Myocyte (in vitro differentiated cells): ENCODE data around the gene DSCAM. TPM values are rescaled to one million over a fixed set of nuclear protein-coding genes. Genes with fewer than 3 reads are reported as not detected.
"Not testable (repeated sequence)": the region's sequence is repeated elsewhere in the genome, so short reads cannot be mapped to it uniquely, and the experiment has no call there.

ENCODE experiments used
- DNase-seq: peaks from one replicate; pipeline ENCODE4 v3.0.0-alpha.2; 2012; ENCODE audit warnings: low read depth
- total RNA-seq: library from RNA; depleted of rRNA; stranded (reverse); fragments of >200 nt; gene quantifications from 2 replicates; pipeline ENCODE4 v1.2.3, GENCODE V29; 2014

DSCAM gene
- total RNA-seq, 1 donor from 2014 or later, result not detected

DNA sequence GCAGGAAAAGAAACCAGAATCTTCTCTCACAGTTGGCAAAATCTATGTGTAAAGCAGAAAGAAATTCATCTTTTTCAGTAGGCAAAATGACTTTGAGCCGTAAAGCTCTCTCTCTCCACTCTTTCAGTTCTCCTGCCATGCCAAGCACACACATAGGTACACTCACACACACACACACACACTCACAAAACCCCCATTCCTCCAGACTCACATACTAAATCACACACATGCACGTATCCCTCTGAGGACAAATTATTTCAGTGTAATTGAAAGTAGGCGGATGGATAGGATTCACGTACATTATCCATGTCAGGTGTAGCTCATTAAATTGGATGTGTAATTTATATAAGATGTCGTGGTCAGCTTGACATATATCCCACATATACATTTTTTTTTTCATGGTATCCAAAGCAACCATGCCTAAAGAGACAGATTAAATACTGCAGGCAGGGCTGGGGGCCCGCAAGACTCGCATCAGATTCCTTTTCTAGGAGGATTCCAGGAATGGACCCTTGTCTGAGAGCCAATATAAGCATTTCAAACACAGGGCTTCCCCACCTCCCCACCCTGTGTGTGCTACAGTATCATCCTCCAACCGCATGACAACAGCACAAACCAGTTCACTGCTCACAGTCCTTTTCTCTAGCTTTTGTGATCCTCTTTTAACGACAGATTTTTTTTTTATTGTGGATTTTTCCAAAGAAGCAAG, 658.9 kb downstream of the DSCAM start:
- no peak for DNase-seq

- no peak for DNase-seq
These were observed 659.7 kb downstream of the DSCAM start for GRCh38 chr21:40187244-40187643.

- no peak for DNase-seq
These were observed 660.9 kb downstream of the DSCAM start for GRCh38 chr21:40186045-40186444.

- DNase-seq, result no peak
These were observed 661.8 kb downstream of the DSCAM start for GRCh38 chr21:40185208-40185607.

DNA sequence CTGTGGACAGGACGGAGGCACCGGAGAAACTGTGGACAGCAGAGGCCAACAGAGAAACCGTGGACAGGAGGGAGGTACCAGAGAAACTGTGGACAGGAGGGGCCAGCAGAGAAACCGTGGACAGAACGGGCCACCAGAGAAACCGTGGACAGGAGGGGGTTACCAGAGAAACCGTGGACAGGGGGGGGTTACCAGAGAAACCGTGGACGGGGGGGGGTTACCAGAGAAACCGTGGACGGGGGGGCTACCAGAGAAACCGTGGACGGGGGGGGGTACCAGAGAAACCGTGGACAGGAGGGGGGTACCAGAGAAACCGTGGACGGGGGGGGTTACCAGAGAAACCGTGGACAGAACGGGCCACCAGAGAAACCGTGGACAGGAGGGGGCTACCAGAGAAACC, 664.5 kb downstream of the DSCAM start:
- not testable (repeated sequence) for DNase-seq

DNA sequence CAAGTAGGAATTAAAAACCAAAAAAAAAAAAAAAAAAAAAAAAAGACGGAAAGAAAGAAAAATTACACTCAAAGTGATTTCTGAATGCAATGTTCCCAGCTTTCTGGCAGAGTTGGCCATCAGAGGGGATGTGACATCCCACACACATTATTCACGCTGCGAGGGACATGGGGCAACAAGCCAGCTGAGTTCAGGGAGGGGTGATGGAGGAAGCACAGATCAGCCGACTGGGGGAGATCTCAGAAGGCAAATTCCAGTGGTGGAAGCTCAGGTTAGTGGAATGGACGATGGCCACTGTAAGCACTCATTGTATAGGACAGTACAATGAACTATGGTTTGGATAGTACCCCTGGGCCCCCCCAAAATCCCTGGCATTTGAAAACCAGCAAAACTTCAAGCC, 667.8 kb downstream of the DSCAM start:
- no peak for DNase-seq

GRCh38 chr21:40178726-40179125, 668.2 kb downstream of the DSCAM start:
- no peak for DNase-seq

GRCh38 chr21:40177979-40178378, 669.0 kb downstream of the DSCAM start:
- DNase-seq, result no peak

DNA sequence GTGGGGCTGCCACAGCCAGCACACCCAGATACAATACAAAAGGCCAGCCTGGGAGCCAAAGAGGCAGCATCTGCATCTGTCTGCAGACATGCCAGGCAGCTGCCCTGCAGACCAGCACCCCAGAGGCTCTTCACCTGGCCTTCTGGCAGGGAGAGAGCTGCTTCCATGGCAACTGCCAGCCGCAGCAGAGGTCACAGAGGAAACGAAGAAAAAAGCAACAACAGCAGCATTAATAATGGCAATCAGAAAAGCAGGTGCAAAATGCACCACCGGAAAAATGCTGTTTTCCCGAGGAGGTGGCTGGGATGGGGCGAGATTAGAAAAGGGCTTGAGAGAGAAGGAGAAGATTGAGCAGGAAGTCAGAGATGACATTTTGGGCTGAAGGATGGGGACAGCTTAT, 670.2 kb downstream of the DSCAM start:
- DNase-seq, result no peak

DNA sequence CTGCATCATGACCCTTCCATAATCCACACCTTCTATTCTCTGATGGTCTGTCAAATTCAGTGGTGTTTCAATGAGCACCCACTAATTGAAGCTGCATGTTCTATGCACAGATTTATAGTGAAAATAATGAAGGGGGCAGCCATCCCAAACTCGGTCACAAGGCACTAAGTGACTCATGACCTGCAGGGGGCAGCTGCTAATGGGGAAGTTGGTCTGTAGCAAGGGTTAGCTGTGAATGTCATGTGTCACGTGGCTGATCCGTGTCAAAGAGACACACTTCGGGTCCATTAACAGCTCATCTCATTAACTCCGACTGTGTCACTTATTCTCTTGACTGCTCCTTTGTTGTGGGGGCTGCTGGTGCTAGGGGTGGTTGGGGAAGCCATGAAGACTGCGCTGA, 673.1 kb downstream of the DSCAM start:
- no peak for DNase-seq

- no peak for DNase-seq
These were observed 677.0 kb downstream of the DSCAM start for GRCh38 chr21:40169971-40170370.

- DNase-seq, result no peak
These were observed 680.6 kb downstream of the DSCAM start for GRCh38 chr21:40166291-40166843.

DNA sequence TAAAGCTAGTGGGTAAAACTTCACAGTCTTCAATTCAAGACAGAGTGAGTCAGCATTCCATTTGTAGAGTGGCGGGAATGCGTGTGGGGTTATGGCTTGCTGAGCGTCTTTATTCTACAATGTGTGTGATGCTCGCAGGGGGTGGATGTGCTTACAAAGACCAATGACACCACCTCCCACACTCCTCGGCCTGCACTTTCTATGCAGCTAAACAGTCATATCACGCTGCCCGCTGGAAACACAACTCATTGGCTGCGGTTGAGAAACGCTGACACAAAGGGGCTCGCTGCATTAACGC, 681.2 kb downstream of the DSCAM start:
- no peak for DNase-seq

DNA sequence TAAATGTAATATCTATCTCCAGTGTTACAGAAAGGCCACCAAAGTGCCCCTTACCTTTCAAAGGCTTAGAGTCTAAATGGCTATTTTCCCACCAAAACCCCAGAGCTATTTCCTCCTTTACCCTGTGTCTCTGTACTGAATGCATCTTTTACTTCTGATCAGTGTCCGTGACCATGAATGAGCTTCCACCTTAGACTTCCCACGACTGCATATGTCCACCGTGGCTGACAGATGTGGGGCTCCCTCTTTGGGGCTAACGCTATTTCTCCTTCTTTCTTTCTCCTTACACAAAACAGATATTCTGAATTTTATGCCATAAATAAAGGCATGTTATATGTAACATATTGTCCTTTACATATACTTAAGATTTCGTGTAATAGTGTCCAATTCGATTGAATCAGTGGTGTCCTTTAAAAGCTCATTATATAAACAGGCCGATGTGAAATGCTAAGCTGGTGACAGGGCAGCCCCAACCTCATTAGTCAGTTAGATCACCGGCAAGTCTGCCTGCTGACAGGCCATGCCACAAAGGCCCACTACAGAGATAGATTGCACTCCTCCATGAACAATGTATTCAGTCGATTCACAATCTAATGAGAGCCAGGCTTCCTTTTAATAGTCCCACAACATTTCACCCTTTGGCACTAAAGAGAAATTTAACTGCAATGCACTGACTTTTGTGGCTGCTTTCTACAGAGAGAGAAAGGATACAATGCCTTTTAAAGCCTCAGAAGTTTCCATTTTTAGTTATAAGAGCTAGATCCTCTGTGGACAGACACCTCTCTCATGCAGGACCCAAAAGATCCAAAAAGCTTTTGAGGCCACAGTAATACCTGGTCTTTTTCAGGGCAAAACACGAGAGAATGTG, 681.8 kb downstream of the DSCAM start:
- DNase-seq, result no peak

- DNase-seq, result no peak
These were observed 684.9 kb downstream of the DSCAM start for GRCh38 chr21:40162075-40162474.

DNA sequence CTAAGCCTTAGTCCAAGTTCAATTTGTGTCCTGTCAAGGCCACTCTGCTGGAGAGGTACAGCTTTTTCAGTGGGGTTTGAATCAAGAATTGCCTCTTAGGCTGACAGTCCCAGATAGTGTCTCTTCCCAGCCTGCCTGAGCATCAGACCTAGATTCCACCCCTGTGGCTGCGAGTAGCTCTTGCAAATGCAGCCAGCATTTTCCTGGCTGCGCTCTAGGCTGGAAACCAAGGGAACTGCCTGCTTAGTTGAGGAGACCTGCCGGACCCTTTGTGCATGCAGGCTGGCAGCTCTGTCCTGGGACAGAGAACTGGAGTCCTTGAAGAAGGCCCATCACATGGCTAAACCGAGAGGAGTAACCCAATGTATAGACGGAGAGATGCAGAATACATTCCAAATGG, 686.0 kb downstream of the DSCAM start:
- no peak for DNase-seq

DNA sequence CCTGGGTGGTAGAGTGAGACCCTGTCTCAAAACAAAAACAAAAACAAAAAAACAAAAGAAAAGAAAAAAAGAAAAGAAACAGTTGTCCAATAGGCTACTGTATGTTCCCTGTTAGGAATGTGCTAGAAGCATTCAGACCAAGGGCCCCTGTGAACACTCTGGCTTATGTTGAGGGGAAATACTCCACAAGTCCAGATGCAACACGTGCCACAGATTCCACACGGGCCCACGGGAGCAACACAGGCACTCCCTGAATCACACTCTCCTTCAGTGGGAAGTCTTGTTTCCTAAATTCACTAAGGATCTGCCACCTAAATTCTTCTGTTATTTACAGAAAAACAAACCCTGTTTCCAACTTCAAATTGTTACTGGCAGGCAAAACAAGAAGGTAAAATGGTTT, 688.6 kb downstream of the DSCAM start:
- no peak for DNase-seq

DNA sequence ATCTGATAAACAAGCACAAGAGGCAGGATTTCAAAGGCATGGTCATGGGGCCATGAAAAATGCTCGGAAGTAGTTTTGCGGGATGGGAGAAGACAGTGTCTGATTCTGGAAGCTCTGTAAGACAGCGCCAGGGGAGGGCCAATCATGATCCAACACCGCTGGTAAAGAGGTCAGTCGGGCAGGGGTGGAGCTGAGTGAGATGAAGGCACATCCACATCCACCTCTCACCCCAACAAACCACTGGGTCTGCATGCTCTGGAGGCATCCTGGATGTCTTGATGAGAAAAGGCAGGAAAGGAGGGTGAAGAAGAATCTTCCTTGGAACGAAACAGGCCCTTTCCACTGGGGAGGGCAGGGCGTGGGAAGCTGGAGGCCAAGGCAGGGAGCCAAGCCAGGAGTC, 691.4 kb downstream of the DSCAM start:
- no peak for DNase-seq

DNA sequence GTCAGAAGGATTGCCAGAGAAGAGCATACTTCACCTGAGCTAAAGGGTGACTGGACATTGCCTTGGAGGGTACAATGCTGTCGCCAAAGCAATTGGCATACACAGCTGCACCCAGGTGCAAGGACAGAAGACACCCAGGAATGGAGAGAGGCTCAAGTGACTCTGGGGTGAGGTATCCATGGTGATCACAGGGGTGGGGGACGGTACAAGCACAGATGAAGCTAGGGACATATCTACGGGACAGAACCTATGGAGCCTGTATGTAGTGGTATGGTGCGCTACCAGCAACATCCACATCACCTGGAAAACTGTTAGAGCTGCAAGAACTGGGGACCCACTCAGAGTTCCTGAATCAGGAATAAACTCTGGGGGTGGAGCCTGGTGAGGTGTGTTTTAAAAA, 693.6 kb downstream of the DSCAM start:
- DNase-seq, result no peak

GRCh38 chr21:40152476-40152875, 694.5 kb downstream of the DSCAM start:
- DNase-seq, result no peak

DNA sequence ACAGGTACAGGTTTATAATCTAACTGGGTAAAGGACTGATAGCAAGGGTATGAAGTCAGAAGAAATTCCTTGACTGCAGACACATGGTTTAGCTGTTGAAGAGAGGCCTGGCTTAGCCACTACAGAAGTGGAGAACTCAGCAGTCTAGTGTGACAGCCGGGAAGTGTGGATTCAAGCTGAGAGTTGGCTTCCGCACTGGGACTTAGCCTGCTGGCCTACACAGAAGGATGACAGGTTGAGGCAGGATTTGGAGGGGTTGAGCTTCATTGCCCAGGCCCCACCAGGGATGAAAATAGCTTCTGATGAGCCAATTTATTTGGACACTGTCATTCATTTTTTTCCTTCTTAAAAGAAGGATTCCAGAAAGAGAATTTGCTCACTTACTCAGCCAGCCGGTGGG, 695.3 kb downstream of the DSCAM start:
- no peak for DNase-seq

DNA sequence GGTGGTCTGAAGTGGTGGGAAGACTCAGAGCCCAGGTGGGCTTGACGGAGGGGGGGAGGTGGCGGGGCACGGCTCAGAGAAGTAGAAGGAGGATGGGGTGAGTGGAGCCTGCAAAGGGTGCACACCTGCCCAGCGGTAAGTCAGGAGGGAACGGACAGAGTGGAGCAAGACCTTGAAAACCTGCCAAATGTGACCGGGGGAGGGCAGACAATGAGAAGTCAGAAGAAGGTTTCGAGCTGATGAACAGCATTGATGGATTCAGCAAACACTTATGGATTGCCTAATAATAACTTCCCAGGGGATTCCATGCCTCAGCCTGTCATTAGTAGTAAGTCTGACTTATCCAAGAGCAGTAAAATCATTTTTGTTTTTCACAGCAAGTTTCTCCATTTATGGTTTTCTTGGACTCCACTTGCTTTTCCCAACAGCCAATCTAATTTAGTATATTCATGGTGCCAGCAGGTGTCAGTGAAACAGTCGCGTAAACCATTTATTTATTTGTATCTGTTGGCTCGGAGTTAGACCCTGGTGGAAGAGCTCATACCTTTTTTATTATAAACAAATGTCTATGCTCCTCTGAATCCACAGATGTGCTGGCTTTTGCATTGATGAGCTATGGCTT, 700.6 kb downstream of the DSCAM start:
- DNase-seq, result no peak
